Mesenchymal stem cell (in vitro differentiated cells and primary cell): Measurements from ENCODE around the gene TNPO2.

ENCODE experiments used
- DNase-seq: peaks from one replicate; pipeline ENCODE4 v3.0.0-alpha.2; 2013
- H2AFZ ChIP-seq: one replicate; pipeline ENCODE4 v1.6.1; 2013; ENCODE audit warnings: low read depth, mild to moderate bottlenecking, control low read depth, inconsistent platforms, low read length, moderate library complexity
- H2AK5ac ChIP-seq: 2 replicates; pipeline ENCODE4 v1.6.1; 2013; ENCODE audit warnings: low read length, moderate library complexity, mild to moderate bottlenecking, inconsistent platforms; ENCODE audit not compliant: severe bottlenecking
- H2BK120ac ChIP-seq: one replicate; pipeline ENCODE4 v1.6.1; 2013; ENCODE audit warnings: low read depth, mild to moderate bottlenecking, inconsistent platforms, low read length, moderate library complexity
- H2BK12ac ChIP-seq, 2 experiments: one replicate each; pipeline ENCODE4 v1.6.1; 2013; ENCODE audit warnings: inconsistent platforms in 2 of 2, low read length in 2 of 2, mild to moderate bottlenecking in 2 of 2, moderate library complexity in 2 of 2, control low read depth in 1 of 2
- H2BK15ac ChIP-seq: one replicate; pipeline ENCODE4 v1.6.1; 2013; ENCODE audit warnings: mild to moderate bottlenecking, low read depth, inconsistent platforms; ENCODE audit not compliant: poor library complexity, severe bottlenecking
- H2BK5ac ChIP-seq: 2 replicates; pipeline ENCODE4 v1.6.1; 2013; ENCODE audit warnings: low read depth, mild to moderate bottlenecking, low read length, control low read depth, inconsistent platforms; ENCODE audit not compliant: poor library complexity, severe bottlenecking
- H3K14ac ChIP-seq, 2 experiments: one replicate each; pipeline ENCODE4 v1.6.1; 2013; ENCODE audit warnings: inconsistent platforms in 2 of 2, low read length in 2 of 2, control low read depth in 1 of 2, mild to moderate bottlenecking in 1 of 2, moderate library complexity in 1 of 2
- H3K18ac ChIP-seq, 2 experiments: one replicate each; pipeline ENCODE4 v1.6.1; 2013; ENCODE audit warnings: inconsistent platforms in 2 of 2, low read length in 2 of 2, control low read depth in 1 of 2, low read depth in 1 of 2, mild to moderate bottlenecking in 1 of 2
- H3K23ac ChIP-seq, 2 experiments: one replicate each; pipeline ENCODE4 v1.6.1; 2013; ENCODE audit warnings: inconsistent platforms in 2 of 2, low read length in 2 of 2, mild to moderate bottlenecking in 2 of 2, moderate library complexity in 2 of 2, control low read depth in 1 of 2
- H3K27ac ChIP-seq: 2 replicates; pipeline ENCODE4 v1.5.1; 2013; ENCODE audit warnings: mild to moderate bottlenecking, moderate library complexity, low read length, control low read depth, inconsistent platforms; ENCODE audit not compliant: poor library complexity, severe bottlenecking
- H3K27me3 ChIP-seq, 2 experiments: 2 replicates each; pipeline versions ENCODE4 v1.6.1 to v1.7.0; 2013; ENCODE audit warnings: low read length in 2 of 2, mild to moderate bottlenecking in 2 of 2, moderate library complexity in 2 of 2, control low read depth in 1 of 2, inconsistent platforms in 1 of 2; ENCODE audit not compliant: control insufficient read depth in 1 of 2, insufficient read depth in 1 of 2
- H3K36me3 ChIP-seq, 2 experiments: 2 replicates each; pipeline versions ENCODE4 v1.6.1 to v1.7.0; 2013; ENCODE audit warnings: low read length in 2 of 2, control low read depth in 1 of 2, inconsistent platforms in 1 of 2, low read depth in 1 of 2, mild to moderate bottlenecking in 1 of 2; ENCODE audit not compliant: insufficient read depth in 2 of 2, control insufficient read depth in 1 of 2
- H3K4ac ChIP-seq, 2 experiments: one replicate each; pipeline ENCODE4 v1.6.1; 2013; ENCODE audit warnings: inconsistent platforms in 2 of 2, low read length in 2 of 2, mild to moderate bottlenecking in 2 of 2, moderate library complexity in 2 of 2, control low read depth in 1 of 2, low read depth in 1 of 2
- H3K4me1 ChIP-seq: 2 replicates; pipeline ENCODE4 v1.6.1; 2013; ENCODE audit warnings: low read depth, low read length, control low read depth; ENCODE audit not compliant: control insufficient read depth, insufficient read depth
- H3K4me2 ChIP-seq: 2 replicates; pipeline ENCODE4 v1.6.1; 2013; ENCODE audit warnings: low read length, mild to moderate bottlenecking, inconsistent platforms; ENCODE audit not compliant: poor library complexity, severe bottlenecking
- H3K4me3 ChIP-seq, 2 experiments: 2 replicates each; pipeline versions ENCODE4 v1.5.1 to v1.7.0; 2013; ENCODE audit warnings: low read length in 2 of 2, mild to moderate bottlenecking in 2 of 2, control low read depth in 1 of 2, low read depth in 1 of 2; ENCODE audit not compliant: insufficient read depth in 1 of 2
- H3K79me1 ChIP-seq: replicated peaks from 2 replicates; pipeline ENCODE4 v1.6.1; 2013; ENCODE audit warnings: mild to moderate bottlenecking, control low read depth, low read length, inconsistent platforms; ENCODE audit not compliant: poor library complexity, severe bottlenecking
- H3K9ac ChIP-seq: 2 replicates; pipeline ENCODE4 v1.7.0; 2013; ENCODE audit warnings: mild to moderate bottlenecking, low read length, moderate library complexity
- H3K9me3 ChIP-seq: 2 replicates; pipeline ENCODE4 v1.7.0; 2013; ENCODE audit warnings: mild to moderate bottlenecking, low read length; ENCODE audit not compliant: control insufficient read depth
- H4K8ac ChIP-seq: one replicate; pipeline ENCODE4 v1.6.1; 2013; ENCODE audit warnings: inconsistent platforms, mild to moderate bottlenecking, low read length, moderate library complexity
- H4K91ac ChIP-seq: one replicate; pipeline ENCODE4 v1.6.1; 2013; ENCODE audit warnings: mild to moderate bottlenecking, low read length, inconsistent platforms
- WGBS: methylation state at CpG from one replicate; pipeline ENCODE4 v1.1.7; 2013; ENCODE audit warnings: mixed read lengths; 5-methylcytosine and 5-hydroxymethylcytosine counted together

The TNPO2 gene

GRCh38 chr19:12664406-12665280 lies 59.1 kb downstream of the TNPO2 start:
- no peak overlapping the region for H2BK5ac ChIP-seq
- no peaks in the 10 kb centered on the region for H3K9me3 ChIP-seq
- H3K27ac ChIP-seq, result no peak overlapping the region
- H2AFZ ChIP-seq, result no peak overlapping the region
- no peak overlapping the region for H2BK15ac ChIP-seq
- no peak overlapping the region for H4K91ac ChIP-seq
- 95% methylated on average over 29 of the region's 29 CpGs for WGBS
- no peak overlapping the region for H3K4me3 ChIP-seq
- H4K8ac ChIP-seq, result no peak overlapping the region
- H3K36me3 ChIP-seq, result peaks cover 56 to 59% of the 10 kb centered on the region in 2 experiments
- H3K18ac ChIP-seq, result no peak overlapping the region
- H2AK5ac ChIP-seq, result no peak overlapping the region
- no peak overlapping the region for H3K14ac ChIP-seq
- no peak overlapping the region for H3K9ac ChIP-seq
- no peak overlapping the region for H2BK120ac ChIP-seq
- H3K27me3 ChIP-seq, result no peaks in the 10 kb centered on the region
- H2BK12ac ChIP-seq, result no peak overlapping the region
- H3K4me2 ChIP-seq, result no peak overlapping the region
- peaks cover 24% of the 10 kb centered on the region for H3K4me1 ChIP-seq
- DNase-seq, result no peak
- H3K79me1 ChIP-seq, result peaks cover 40% of the 10 kb centered on the region
- H3K23ac ChIP-seq, result no peak overlapping the region
- no peak overlapping the region for H3K4ac ChIP-seq

GRCh38 chr19:12660980-12661379 lies 62.8 kb downstream of the TNPO2 start:
- Histone ChIP-seq H3K14ac (no peak overlapping the region), H3K23ac (no peak overlapping the region), H3K18ac (no peak overlapping the region), H2AFZ (no peak overlapping the region), H3K4me2 (no peak overlapping the region), H3K4ac (no peak overlapping the region), H2BK12ac (no peak overlapping the region), H2BK15ac (no peak overlapping the region), H3K4me3 (no peak overlapping the region), H2BK5ac (no peak overlapping the region), H3K4me1 (peaks cover 5% of the 10 kb centered on the region), H4K8ac (no peak overlapping the region), H3K36me3 (peaks cover 65 to 84% of the 10 kb centered on the region in 2 experiments), H3K79me1 (peaks cover 29% of the 10 kb centered on the region), H3K9ac (no peak overlapping the region), H3K27ac (no peak overlapping the region), H3K27me3 (no peaks in the 10 kb centered on the region), H4K91ac (peak overlapping the region; percentile 18), H3K9me3 (no peaks in the 10 kb centered on the region), H2BK120ac (no peak overlapping the region), H2AK5ac (no peak overlapping the region)
- 87% methylated on average over 10 of the region's 12 CpGs for WGBS
- no peak for DNase-seq

- H3K4me3 ChIP-seq, result no peak overlapping the region
- H2BK120ac ChIP-seq, result no peak overlapping the region
- H3K4ac ChIP-seq, result no peak overlapping the region
- DNase-seq, result no peak
- no peaks in the 10 kb centered on the region for H3K4me1 ChIP-seq
- no peak overlapping the region for H3K9ac ChIP-seq
- no peak overlapping the region for H4K91ac ChIP-seq
- no peaks in the 10 kb centered on the region for H3K9me3 ChIP-seq
- H3K14ac ChIP-seq, result no peak overlapping the region
- H2AFZ ChIP-seq, result no peak overlapping the region
- H3K18ac ChIP-seq, result no peak overlapping the region
- H3K27me3 ChIP-seq, result no peaks in the 10 kb centered on the region
- H2BK5ac ChIP-seq, result no peak overlapping the region
- H3K23ac ChIP-seq, result no peak overlapping the region
- no peak overlapping the region for H3K27ac ChIP-seq
- 96% methylated on average over 21 of the region's 22 CpGs for WGBS
- H3K79me1 ChIP-seq, result peaks cover 6% of the 10 kb centered on the region
- H3K36me3 ChIP-seq, result peaks cover 52 to 81% of the 10 kb centered on the region in 2 experiments
- no peak overlapping the region for H2BK15ac ChIP-seq
- H2BK12ac ChIP-seq, result no peak overlapping the region
- H2AK5ac ChIP-seq, result no peak overlapping the region
- no peak overlapping the region for H3K4me2 ChIP-seq
- no peak overlapping the region for H4K8ac ChIP-seq
Observed at GRCh38 chr19:12657966-12658365, 65.8 kb downstream of the TNPO2 start.

- no peaks in the 10 kb centered on the region for H3K27me3 ChIP-seq
- H3K4me3 ChIP-seq, result no peak overlapping the region
- WGBS, result 88% methylated on average over 50 of the region's 50 CpGs
- H2BK15ac ChIP-seq, result no peak overlapping the region
- no peaks in the 10 kb centered on the region for H3K9me3 ChIP-seq
- H3K18ac ChIP-seq, result no peak overlapping the region
- no peak overlapping the region for H3K4ac ChIP-seq
- no peak overlapping the region for H2BK5ac ChIP-seq
- no peaks in the 10 kb centered on the region for H3K4me1 ChIP-seq
- no peak overlapping the region for H2BK12ac ChIP-seq
- peak overlapping the region; percentile 49 for H4K8ac ChIP-seq
- H3K9ac ChIP-seq, result no peak overlapping the region
- no peak for DNase-seq
- H3K14ac ChIP-seq, result no peak overlapping the region
- peak overlapping the region; percentile 83 for H4K91ac ChIP-seq
- no peak overlapping the region for H2AK5ac ChIP-seq
- no peak overlapping the region for H2AFZ ChIP-seq
- peaks cover 53 to 76% of the 10 kb centered on the region in 2 experiments for H3K36me3 ChIP-seq
- H3K79me1 ChIP-seq, result peaks cover 6% of the 10 kb centered on the region
- H3K27ac ChIP-seq, result no peak overlapping the region
- H3K4me2 ChIP-seq, result no peak overlapping the region
- H3K23ac ChIP-seq, result no peak overlapping the region
- H2BK120ac ChIP-seq, result no peak overlapping the region
Observed at GRCh38 chr19:12656899-12657571, 66.7 kb downstream of the TNPO2 start.
